ENCODE data around the gene STX8. TPM values are rescaled to one million over a fixed set of nuclear protein-coding genes. Genes with fewer than 3 reads are reported as not detected.

The STX8 gene
- total RNA-seq, 1 experiment from 2014 or later, result 38.8 TPM

DNA sequence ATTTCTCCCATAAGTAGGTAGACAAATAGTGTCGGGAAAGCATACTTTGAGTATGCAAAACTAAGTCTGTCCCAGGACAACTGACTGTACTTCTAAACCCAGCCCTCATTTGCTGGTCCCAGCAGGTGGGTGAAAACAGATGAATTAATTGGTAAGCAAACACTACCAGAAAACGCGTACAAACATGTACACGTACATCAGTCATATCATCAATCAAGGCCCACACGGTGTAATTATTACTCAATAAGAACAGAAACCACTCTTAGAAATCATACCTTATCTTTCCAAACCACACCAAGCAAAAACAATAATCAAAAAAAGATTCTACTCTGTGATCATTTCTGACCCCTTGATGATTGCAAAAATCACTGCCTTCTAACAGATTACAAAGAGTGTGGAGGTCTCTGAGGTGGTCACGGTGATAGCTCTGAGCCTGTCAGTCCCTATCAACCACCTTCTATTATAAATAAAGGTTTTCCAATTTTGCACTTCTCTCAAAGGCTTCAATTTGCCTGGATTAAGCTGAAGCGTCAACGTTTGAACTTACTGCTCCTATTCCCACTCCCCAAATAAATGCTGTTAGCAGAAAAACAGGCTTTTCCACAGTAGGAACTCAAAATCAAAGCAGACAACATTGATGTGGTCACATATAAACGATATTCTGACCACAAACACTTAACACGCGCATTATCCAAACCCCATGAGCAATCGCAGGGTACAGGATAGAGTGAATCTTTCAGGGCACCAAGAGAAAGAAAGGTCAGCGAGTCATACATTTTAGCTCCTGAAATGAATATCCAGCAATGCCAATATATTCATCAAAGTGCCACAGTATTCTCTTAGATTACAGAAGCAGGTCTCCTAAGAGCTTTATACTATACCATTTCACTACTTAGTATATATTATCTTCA lies 211.9 kb downstream of the STX8 start:
- CTCF ChIA-PET, result interaction anchor here (0.6 kb wide), 1 partner anchor 8 kb away, joined by 3 read pairs; no protein-coding TSS in a partner anchor
- no peaks in the 10 kb centered on the region for H3K79me2 ChIP-seq (ENCODE audit: insufficient read depth, low read length)
- ATAC-seq (peak; percentile 47; the same call in 1 of the 2 replicates), DNase-seq (ENCODE audit: low read depth, low spot score) (peak; percentile 7)
- no peak overlapping the region for H3K4me3 ChIP-seq (replicated peaks in 1 of 2; ENCODE audit: low read depth in 1 of 2, low read length in 2 of 2)
- no TSS peak for BruUV-seq (replicated peaks)
- H3K9ac ChIP-seq (ENCODE audit: low read length), result no peak overlapping the region
- no peaks in the 10 kb centered on the region for H3K36me3 ChIP-seq (ENCODE audit: control insufficient read depth in 1 of 2, insufficient read depth in 2 of 2, low read length in 2 of 2)
- no peaks in the 10 kb centered on the region for H3K27me3 ChIP-seq (ENCODE audit: insufficient read depth, low read length)
- peaks cover 2 to 4% of the 10 kb centered on the region in 2 experiments; a peak in 3 of 4 replicates for H3K4me1 ChIP-seq (ENCODE audit: control insufficient read depth in 1 of 2, insufficient read depth in 2 of 2, low read length in 2 of 2)
- no peaks in the 10 kb centered on the region for H3K9me3 ChIP-seq (ENCODE audit: control insufficient read depth in 1 of 2, insufficient read depth in 1 of 2, low read depth in 1 of 2, low read length in 2 of 2)
- RAD21 ChIA-PET (ENCODE audit: low non-redundant PET in 1 of 2, low total read pairs in 2 of 2, uncharacterized antibody in 2 of 2, unreplicated experiment in 2 of 2), result no interaction called here
- intact Hi-C loops (cut with micrococcal nuclease), result no loop called here
- TF ChIP-seq TCF7L2 (IDR thresholded peaks at IDR 0.05; ENCODE audit: borderline replicate concordance, extremely low read depth, insufficient read depth, insufficient read length), result no peak
- no peak for TF ChIP-seq REST (IDR thresholded peaks at IDR 0.05; ENCODE audit: low read depth)
- no peak for TF ChIP-seq SIN3A (IDR thresholded peaks at IDR 0.05; ENCODE audit: low read depth)
- TF ChIP-seq, protein P1, sequence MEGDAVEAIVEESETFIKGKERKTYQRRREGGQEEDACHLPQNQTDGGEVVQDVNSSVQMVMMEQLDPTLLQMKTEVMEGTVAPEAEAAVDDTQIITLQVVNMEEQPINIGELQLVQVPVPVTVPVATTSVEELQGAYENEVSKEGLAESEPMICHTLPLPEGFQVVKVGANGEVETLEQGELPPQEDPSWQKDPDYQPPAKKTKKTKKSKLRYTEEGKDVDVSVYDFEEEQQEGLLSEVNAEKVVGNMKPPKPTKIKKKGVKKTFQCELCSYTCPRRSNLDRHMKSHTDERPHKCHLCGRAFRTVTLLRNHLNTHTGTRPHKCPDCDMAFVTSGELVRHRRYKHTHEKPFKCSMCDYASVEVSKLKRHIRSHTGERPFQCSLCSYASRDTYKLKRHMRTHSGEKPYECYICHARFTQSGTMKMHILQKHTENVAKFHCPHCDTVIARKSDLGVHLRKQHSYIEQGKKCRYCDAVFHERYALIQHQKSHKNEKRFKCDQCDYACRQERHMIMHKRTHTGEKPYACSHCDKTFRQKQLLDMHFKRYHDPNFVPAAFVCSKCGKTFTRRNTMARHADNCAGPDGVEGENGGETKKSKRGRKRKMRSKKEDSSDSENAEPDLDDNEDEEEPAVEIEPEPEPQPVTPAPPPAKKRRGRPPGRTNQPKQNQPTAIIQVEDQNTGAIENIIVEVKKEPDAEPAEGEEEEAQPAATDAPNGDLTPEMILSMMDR (IDR thresholded peaks at IDR 0.05 in 2 of 3, conservative IDR thresholded peaks at IDR 0.05 in 1 of 3; ENCODE audit: borderline replicate concordance in 1 of 3, insufficient read depth in 1 of 3, low read depth in 2 of 3, low read length in 2 of 3), result no peak
- no peak for TF ChIP-seq CEBPB (IDR thresholded peaks at IDR 0.05; ENCODE audit: low read depth)
- no peak for TF ChIP-seq CBX3 (IDR thresholded peaks at IDR 0.05; ENCODE audit: low read depth)
- TF ChIP-seq EZH2 (IDR thresholded peaks at IDR 0.05), result no peak
- TF ChIP-seq, protein P2, sequence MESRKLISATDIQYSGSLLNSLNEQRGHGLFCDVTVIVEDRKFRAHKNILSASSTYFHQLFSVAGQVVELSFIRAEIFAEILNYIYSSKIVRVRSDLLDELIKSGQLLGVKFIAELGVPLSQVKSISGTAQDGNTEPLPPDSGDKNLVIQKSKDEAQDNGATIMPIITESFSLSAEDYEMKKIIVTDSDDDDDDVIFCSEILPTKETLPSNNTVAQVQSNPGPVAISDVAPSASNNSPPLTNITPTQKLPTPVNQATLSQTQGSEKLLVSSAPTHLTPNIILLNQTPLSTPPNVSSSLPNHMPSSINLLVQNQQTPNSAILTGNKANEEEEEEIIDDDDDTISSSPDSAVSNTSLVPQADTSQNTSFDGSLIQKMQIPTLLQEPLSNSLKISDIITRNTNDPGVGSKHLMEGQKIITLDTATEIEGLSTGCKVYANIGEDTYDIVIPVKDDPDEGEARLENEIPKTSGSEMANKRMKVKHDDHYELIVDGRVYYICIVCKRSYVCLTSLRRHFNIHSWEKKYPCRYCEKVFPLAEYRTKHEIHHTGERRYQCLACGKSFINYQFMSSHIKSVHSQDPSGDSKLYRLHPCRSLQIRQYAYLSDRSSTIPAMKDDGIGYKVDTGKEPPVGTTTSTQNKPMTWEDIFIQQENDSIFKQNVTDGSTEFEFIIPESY (IDR thresholded peaks at IDR 0.05; ENCODE audit: extremely low read depth, insufficient replicate concordance, low read length), result no peak
- no peak for TF ChIP-seq EGR1 (IDR thresholded peaks at IDR 0.05; ENCODE audit: low read depth)
- no peak for TF ChIP-seq EZH2phosphoT487 (IDR thresholded peaks at IDR 0.05; ENCODE audit: borderline replicate concordance)
- TF ChIP-seq RAD21 (IDR thresholded peaks at IDR 0.05; ENCODE audit: low read depth), result no peak
- TF ChIP-seq, protein P3, sequence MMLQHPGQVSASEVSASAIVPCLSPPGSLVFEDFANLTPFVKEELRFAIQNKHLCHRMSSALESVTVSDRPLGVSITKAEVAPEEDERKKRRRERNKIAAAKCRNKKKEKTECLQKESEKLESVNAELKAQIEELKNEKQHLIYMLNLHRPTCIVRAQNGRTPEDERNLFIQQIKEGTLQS (IDR thresholded peaks at IDR 0.05), result no peak
- no peak for TF ChIP-seq MAX (IDR thresholded peaks at IDR 0.05)
- TF ChIP-seq FOSL1 (IDR thresholded peaks at IDR 0.05; ENCODE audit: low read depth), result no peak
- no peak for TF ChIP-seq SRF (IDR thresholded peaks at IDR 0.05; ENCODE audit: low read depth)
- no peak for TF ChIP-seq SP1 (IDR thresholded peaks at IDR 0.05; ENCODE audit: low read depth)
- no peak for TF ChIP-seq POLR2A (IDR thresholded peaks at IDR 0.05; ENCODE audit: borderline replicate concordance, extremely low read depth, insufficient read depth, insufficient read length)
- TF ChIP-seq JUND (IDR thresholded peaks at IDR 0.05), result no peak
- H2AFZ ChIP-seq (ENCODE audit: low read depth, low read length, poor library complexity, severe bottlenecking), result no peak overlapping the region
- no peaks in the 10 kb centered on the region for H3K9me2 ChIP-seq (ENCODE audit: insufficient read depth)
- no peak overlapping the region for H3K27ac ChIP-seq (ENCODE audit: low read depth, low read length)
- H4K20me1 ChIP-seq (ENCODE audit: insufficient read depth), result no peaks in the 10 kb centered on the region
- POLR2A ChIA-PET, result interaction anchor here (0.7 kb wide), 1 partner anchor 17 kb away, joined by 3 read pairs; no protein-coding TSS in a partner anchor
- H3K4me2 ChIP-seq (ENCODE audit: low read length), result no peak overlapping the region
